PC-9 (cell line): Measurements from ENCODE around the gene NR1H4. TPM values are rescaled to one million over a fixed set of nuclear protein-coding genes. Genes with fewer than 3 reads are reported as not detected.

Experiments
- BruUV-seq: library from RNA; stranded (reverse); fragments of 400-500 nt; replicated peaks from 2 replicates; lab custom pipeline; 2021; lab: Mats Ljungman, UMichigan
- CTCF ChIA-PET: fragments of 300-600 bp; sonication (Branson Sonifier 250); formaldehyde crosslinking; loops from one replicate; lab custom pipeline; 2022; ENCODE audit warnings: antibody characterized with exemption; lab: Charles Lee
- POLR2A ChIA-PET: fragments of 300-600 bp; sonication (Branson Sonifier 250); formaldehyde crosslinking; loops from one replicate; lab custom pipeline; 2022; ENCODE audit warnings: antibody characterized with exemption; ENCODE audit not compliant: unreplicated experiment; lab: Charles Lee
- DNase-seq, 2 experiments: peaks; one replicate each; pipeline versions ENCODE4 v3.0.0 to v3.0.0-alpha.2; 2015 to 2022; ENCODE audit warnings: mixed read lengths in 1 of 2
- H2AFZ ChIP-seq: fragments of 200-600 bp; sonication (generic); 2 replicates; pipeline ENCODE4 v1.8.1; 2017; ENCODE audit warnings: antibody characterized with exemption
- H3F3A ChIP-seq: fragments of 200-600 bp; sonication (generic); 2 replicates; pipeline ENCODE4 v1.8.1; 2017; ENCODE audit warnings: antibody characterized with exemption, mild to moderate bottlenecking, low read depth; ENCODE audit not compliant: insufficient read depth
- H3K27ac ChIP-seq: fragments of 200-600 bp; sonication (generic); 2 replicates; pipeline ENCODE4 v1.6.1; 2016; ENCODE audit warnings: mixed run types
- H3K27me3 ChIP-seq: fragments of 200-600 bp; sonication (generic); 2 replicates; pipeline ENCODE4 v1.6.1; 2016; ENCODE audit warnings: low read depth, mixed run types; ENCODE audit not compliant: insufficient read depth
- H3K36me3 ChIP-seq: fragments of 200-600 bp; sonication (generic); 2 replicates; pipeline ENCODE4 v1.6.1; 2016; ENCODE audit warnings: low read depth, mixed run types
- H3K4me1 ChIP-seq: fragments of 200-600 bp; sonication (generic); replicated peaks from 2 replicates; pipeline ENCODE4 v1.6.1; 2016; ENCODE audit warnings: mixed run types; ENCODE audit not compliant: insufficient read depth
- H3K4me2 ChIP-seq: fragments of 200-600 bp; sonication (generic); 2 replicates; pipeline ENCODE4 v1.6.1; 2017; ENCODE audit warnings: mixed run types
- H3K4me3 ChIP-seq: fragments of 200-600 bp; sonication (generic); 2 replicates; pipeline ENCODE4 v1.6.1; 2016; ENCODE audit warnings: mixed run types
- H3K79me2 ChIP-seq: fragments of 200-600 bp; sonication (generic); 2 replicates; pipeline ENCODE4 v1.6.1; 2017; ENCODE audit warnings: low read depth, mixed run types
- H3K9me2 ChIP-seq: fragments of 200-600 bp; sonication (generic); 2 replicates; pipeline ENCODE4 v1.8.1; 2017; ENCODE audit warnings: mild to moderate bottlenecking; ENCODE audit not compliant: insufficient read depth
- H3K9me3 ChIP-seq: fragments of 200-600 bp; sonication (generic); 2 replicates; pipeline ENCODE4 v1.8.1; 2016; ENCODE audit warnings: low read depth; ENCODE audit not compliant: insufficient read depth
- H4K20me1 ChIP-seq: fragments of 200-600 bp; sonication (generic); 2 replicates; pipeline ENCODE4 v1.8.1; 2017; ENCODE audit not compliant: insufficient read depth
- EZH2 ChIP-seq: fragments of 200-600 bp; sonication (generic); IDR thresholded peaks from 2 replicates; pipeline ENCODE4 v1.8.0; 2017; ENCODE audit warnings: antibody characterized with exemption, low read depth
- intact Hi-C: fragments of 100-400 bp; cut with micrococcal nuclease; formaldehyde crosslinking; loops from one replicate; pipeline ENCODE4 v1.10.0; 2022; ENCODE audit not compliant: unreplicated experiment
- total RNA-seq: library from RNA; stranded (reverse); gene quantifications from 2 replicates; pipeline ENCODE4 v1.2.3, GENCODE V29; 2021
- TF ChIP-seq, protein P1 (sequence below): fragments of 200-600 bp; sonication (generic); conservative IDR thresholded peaks from 2 replicates; pipeline ENCODE4 v1.6.1; 2017; ENCODE audit warnings: mixed run types, antibody characterized with exemption, mild to moderate bottlenecking, moderate library complexity

Gene NR1H4
- total RNA-seq, 1 experiment from 2014 or later: not detected

DNA sequence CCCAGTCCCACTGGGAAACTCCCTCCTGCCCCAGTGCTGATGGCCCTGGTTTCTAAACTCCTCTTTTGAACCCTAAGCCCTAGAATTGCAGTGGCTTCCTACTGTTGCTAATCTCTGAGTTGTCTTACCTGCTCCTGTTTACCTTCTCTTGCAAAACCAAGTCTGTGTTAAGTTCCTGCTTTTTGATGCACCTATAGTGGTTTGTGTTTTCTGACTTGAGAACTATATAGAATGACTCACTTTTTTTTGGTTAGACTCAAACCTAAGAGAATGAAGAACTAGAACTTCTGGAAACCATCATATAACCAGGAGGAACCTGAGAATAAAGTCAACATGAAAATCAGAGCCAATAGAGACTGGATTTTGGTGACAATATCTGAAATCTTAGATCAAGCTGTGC, 94.3 kb downstream of the NR1H4 start:
- peak in 1 of 2 experiments; percentile 43 for DNase-seq
- Histone ChIP-seq H4K20me1 (no peaks in the 10 kb centered on the region), H3K9me3 (no peaks in the 10 kb centered on the region), H3K4me3 (no peak overlapping the region), H2AFZ (no peak overlapping the region), H3K79me2 (no peaks in the 10 kb centered on the region), H3K27ac (no peak overlapping the region), H3K27me3 (peaks cover 18% of the 10 kb centered on the region; the same call in 1 of the 2 replicates), H3K36me3 (no peaks in the 10 kb centered on the region), H3F3A (no peaks in the 10 kb centered on the region), H3K4me1 (0 out of 2 replicates have a peak, but pooled peaks cover under 1% of the 10 kb centered on the region), H3K4me2 (no peak overlapping the region), H3K9me2 (no peaks in the 10 kb centered on the region)
- intact Hi-C loops: no loop called here
- TF ChIP-seq, protein P1, sequence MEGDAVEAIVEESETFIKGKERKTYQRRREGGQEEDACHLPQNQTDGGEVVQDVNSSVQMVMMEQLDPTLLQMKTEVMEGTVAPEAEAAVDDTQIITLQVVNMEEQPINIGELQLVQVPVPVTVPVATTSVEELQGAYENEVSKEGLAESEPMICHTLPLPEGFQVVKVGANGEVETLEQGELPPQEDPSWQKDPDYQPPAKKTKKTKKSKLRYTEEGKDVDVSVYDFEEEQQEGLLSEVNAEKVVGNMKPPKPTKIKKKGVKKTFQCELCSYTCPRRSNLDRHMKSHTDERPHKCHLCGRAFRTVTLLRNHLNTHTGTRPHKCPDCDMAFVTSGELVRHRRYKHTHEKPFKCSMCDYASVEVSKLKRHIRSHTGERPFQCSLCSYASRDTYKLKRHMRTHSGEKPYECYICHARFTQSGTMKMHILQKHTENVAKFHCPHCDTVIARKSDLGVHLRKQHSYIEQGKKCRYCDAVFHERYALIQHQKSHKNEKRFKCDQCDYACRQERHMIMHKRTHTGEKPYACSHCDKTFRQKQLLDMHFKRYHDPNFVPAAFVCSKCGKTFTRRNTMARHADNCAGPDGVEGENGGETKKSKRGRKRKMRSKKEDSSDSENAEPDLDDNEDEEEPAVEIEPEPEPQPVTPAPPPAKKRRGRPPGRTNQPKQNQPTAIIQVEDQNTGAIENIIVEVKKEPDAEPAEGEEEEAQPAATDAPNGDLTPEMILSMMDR: no peak
- no peak for TF ChIP-seq EZH2
- no TSS peak for BruUV-seq
- ChIA-PET CTCF (no interaction called here), POLR2A (no interaction called here)

DNA sequence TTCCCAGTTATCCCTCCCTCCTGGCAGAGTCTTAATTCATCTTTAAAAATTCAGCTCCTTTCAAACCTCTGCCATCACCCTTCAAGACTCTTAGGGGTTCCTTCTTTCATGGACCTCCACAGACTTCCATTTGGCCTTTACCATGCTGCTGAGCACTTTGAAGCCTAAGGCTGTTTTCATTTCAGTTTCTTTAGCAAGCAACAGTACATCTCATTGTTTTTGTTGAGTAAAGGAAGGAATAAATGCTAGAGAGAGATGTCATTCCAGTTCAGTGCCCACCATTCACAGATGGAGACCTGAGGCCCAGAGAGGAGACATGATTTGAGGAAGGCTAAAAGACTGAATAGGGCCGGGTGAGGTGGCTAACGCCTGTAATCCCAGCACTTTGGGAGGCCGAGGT, 98.5 kb downstream of the NR1H4 start:
- Histone ChIP-seq H3K9me2 (no peaks in the 10 kb centered on the region), H3K4me1 (peaks cover 11% of the 10 kb centered on the region), H3K4me2 (no peak overlapping the region), H3K79me2 (peaks cover 30% of the 10 kb centered on the region), H3K36me3 (no peaks in the 10 kb centered on the region), H3F3A (no peaks in the 10 kb centered on the region), H4K20me1 (no peaks in the 10 kb centered on the region), H2AFZ (no peak overlapping the region), H3K4me3 (no peak overlapping the region), H3K9me3 (no peaks in the 10 kb centered on the region), H3K27me3 (no peaks in the 10 kb centered on the region), H3K27ac (no peak overlapping the region)
- no TSS peak for BruUV-seq
- TF ChIP-seq, protein P1: no peak
- TF ChIP-seq EZH2: no peak
- ChIA-PET POLR2A (no interaction called here), CTCF (no interaction called here)
- intact Hi-C loops: no loop called here
- no peak for DNase-seq

DNA sequence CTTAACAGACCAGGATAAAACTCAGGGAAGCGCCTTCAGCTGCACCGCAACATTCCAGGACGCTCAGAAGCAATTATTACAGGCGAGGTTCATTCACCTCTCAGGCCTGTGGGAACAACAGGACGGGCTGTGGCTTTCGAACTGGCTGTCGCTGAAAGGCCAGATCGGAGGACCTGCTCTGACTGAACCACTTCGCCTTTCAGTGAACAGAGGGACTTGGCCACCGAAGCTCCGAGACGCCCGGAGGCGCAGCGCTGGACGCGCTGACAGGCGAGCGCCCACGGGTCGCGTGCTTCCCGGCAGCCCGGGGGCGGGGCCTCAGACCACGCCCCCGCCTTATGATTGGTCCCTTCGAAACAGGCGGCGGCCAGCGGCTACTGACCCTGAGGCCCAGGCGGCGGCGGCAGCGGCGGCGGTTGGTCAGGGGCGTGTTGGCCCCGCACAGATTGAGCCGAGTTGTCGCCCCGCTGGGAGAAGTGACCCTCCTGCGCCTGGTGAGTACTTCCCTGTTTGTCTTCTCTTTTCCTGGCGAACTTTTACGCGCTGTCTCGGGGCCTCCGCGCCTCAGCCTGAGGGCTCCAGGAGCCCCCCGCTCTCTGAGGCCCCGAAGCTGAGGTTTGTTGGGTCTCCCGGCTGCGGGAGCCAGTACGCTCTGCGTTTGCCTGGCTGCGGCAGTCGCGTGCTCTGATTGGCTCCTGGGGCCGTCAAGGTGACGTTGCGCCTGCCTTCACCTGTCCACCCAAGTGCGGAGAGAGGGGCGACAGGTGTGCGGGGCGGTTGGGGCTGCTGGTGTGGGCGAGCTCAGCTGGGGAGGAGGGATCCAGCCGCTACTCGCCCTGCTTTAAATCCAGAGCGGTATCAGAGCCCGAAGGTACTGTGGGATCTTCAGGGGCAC, 99.9 kb downstream of the NR1H4 start, which contains the start of gene GAS2L3:
TSS of gene GAS2L3 (plus strand) at position 393 of the 895 bp plus-strand sequence. CDS start 21,221 bp downstream, outside the sequence.
- no peaks in the 10 kb centered on the region for H3F3A ChIP-seq
- H3K4me3 ChIP-seq: peak within 1 kb of the TSS; percentile 82
- H3K9me3 ChIP-seq: no peaks in the 10 kb centered on the region
- no peaks in the 10 kb centered on the region for H3K36me3 ChIP-seq
- H3K4me1 ChIP-seq: peaks cover 11% of the 10 kb centered on the region
- TF ChIP-seq, protein P1: no peak
- no peak for TF ChIP-seq EZH2
- H3K79me2 ChIP-seq: peaks cover 42% of the 10 kb centered on the region
- intact Hi-C loops: loop anchor here (1.0 kb wide), 2 partner anchors 306 to 339 kb away; partner anchors contain the start of genes DEPDC4 and SCYL2
- BruUV-seq: no TSS peak
- DNase-seq: peak; percentile 71 to 89
- H3K27ac ChIP-seq: peak within 1 kb of the TSS; percentile 37
- no peaks in the 10 kb centered on the region for H3K27me3 ChIP-seq
- H4K20me1 ChIP-seq: no peaks in the 10 kb centered on the region
- H3K9me2 ChIP-seq: no peaks in the 10 kb centered on the region
- CTCF ChIA-PET: interaction anchor here (0.7 kb wide), 1 partner anchor 100 kb away, joined by 14 read pairs; no protein-coding TSS in a partner anchor
- H2AFZ ChIP-seq: peak within 1 kb of the TSS; percentile 93
- POLR2A ChIA-PET: interaction anchor here (0.5 to 0.7 kb wide), 4 partner anchors 30 to 451 kb away, joined by 4 to 10 read pairs (median 7); no protein-coding TSS in a partner anchor
- H3K4me2 ChIP-seq: peak within 1 kb of the TSS; percentile 91
